Globus pallidus (tissue), 1 donor: ENCODE results near the gene FICD.

Experiments
- DNase-seq: peaks from one replicate; pipeline ENCODE4 v3.0.0-alpha.2; 2015; ENCODE audit warnings: low spot score

The FICD gene

DNA sequence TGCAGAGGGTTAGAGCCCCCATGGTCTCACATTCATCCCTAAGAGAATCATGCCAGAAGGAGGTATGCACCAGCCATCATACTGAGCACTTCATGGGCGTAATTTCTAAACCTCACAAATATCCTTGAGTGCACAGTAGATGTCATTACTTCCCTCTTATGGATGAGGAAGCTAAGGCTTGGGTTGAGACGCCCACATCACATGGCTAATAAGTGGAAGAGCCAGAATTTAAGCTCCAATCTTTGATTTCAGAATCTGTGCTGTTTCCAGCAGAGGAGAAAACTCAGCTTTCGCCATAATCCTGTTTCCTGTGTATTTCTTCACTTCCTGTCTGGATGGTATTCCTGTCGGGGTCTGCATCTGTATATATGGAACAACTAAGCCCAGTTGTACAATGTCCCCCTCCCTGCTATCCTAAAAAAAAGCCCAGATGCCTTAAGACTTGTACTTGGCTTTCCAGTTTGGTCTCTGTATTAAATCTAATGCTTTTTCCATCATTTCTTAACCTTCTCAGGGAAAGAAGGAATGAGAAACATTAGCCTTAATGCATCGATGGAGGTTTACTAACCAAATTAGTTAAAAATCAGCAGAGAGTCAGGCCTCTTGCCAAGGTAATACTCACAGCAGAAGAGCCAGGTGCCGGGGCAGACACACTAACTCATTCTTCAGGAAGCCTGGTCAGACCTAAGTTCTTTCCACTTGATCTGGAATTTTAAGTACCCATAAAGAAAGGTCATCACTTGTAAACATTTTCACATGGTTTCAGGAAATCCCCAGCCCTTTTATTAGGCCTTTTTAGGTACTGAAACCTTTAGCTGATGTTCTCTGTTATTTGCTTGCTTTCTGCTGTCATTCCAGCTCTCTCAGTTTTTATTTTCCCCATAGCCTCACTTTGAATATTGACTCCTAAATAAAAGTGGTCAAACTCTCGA is 52.6 kb downstream of the FICD start:
- peak; percentile 43 for DNase-seq

DNA sequence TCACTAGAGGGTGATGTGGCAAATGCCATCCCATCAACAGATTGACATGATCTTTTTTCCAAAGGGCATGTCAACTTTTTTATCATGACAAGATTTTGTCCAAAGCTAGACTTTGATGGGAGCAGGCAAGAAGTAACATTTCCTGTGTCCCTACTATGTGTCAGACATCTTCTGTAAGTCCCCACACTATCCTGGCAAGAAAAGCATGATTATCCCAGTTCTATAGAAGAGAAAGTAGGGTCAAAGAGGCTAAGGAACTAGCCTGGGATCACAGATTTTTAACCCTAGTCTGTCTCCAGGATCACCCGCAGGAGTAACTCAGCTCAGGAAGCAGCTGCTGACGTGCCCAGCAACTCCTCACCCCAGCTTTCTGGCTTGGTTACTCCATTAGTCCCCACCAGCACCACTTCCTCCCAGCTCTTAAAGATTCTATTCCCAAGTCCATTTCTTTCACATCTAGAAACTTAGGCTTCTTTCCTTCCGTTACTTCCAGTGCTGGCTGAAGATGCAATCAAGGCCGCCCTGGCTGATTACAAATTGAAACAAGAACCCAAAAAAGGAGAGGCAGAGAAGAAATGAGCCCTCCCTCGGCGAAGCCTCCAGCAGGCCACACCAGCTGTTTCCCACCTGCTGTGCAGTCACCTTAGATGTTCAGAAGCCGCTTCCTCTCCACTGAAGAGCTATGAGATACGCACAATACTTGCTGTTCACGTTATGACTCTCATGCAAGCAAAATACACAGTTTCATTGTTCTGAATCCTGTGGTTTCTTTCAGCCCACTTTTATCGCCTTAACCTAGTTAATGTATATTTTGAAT is 53.5 kb downstream of the FICD start:
- no peak for DNase-seq
